Naive thymus-derived CD8-positive, alpha-beta T cell (primary cell): ENCODE measurements around the gene SPATA6. TPM values are rescaled to one million over a fixed set of nuclear protein-coding genes. Genes with fewer than 3 reads are reported as not detected.
A peak's percentile ranks its signal among the peaks of the same experiment; 100 is the strongest.
"Not testable (repeated sequence)": the region's sequence is repeated elsewhere in the genome, so short reads cannot be mapped to it uniquely, and the experiment has no call there.

Experiments
- ATAC-seq, 2 donors: fragments of 150-1000 bp; cut with Tn5 transposase in 1 of 2; sonication (Bioruptor Pico), chemical (Tn5 transposase) in 1 of 2; 1 replicate in 1 of 2; 2 replicates in 1 of 2; pipeline ENCODE4 v1.10.0; 2021; ENCODE audit warnings: mild to moderate bottlenecking in 2 of 2, moderate library complexity in 2 of 2
- POLR2A ChIA-PET: fragments of 350-600 bp; sonication (Branson Sonifier 250); formaldehyde crosslinking; loops from one replicate; lab custom pipeline; 2021; ENCODE audit warnings: antibody characterized with exemption; lab: Charles Lee
- DNase-seq, 10 donors: peaks; one replicate each; pipeline versions ENCODE4 v3.0.0 to v3.0.0-alpha.2; 2020 to 2022
- H3K27ac Mint-ChIP-seq, 10 donors: one replicate each; pipeline ENCODE4 v1.8.0; 2020 to 2022; ENCODE audit warnings: mild to moderate bottlenecking in 10 of 10, mixed read lengths in 10 of 10, moderate library complexity in 4 of 10, inconsistent platforms in 1 of 10
- H3K27me3 Mint-ChIP-seq, 5 donors: one replicate each; pipeline ENCODE4 v1.8.0; 2021 to 2022; ENCODE audit warnings: mixed read lengths in 5 of 5
- H3K36me3 Mint-ChIP-seq, 3 donors: one replicate each; pipeline ENCODE4 v1.8.0; 2020 to 2022; ENCODE audit warnings: mixed read lengths in 3 of 3, mild to moderate bottlenecking in 2 of 3, inconsistent platforms in 1 of 3
- H3K4me1 Mint-ChIP-seq, 4 donors: one replicate each; pipeline ENCODE4 v1.8.0; 2021 to 2022; ENCODE audit warnings: mixed read lengths in 4 of 4
- H3K4me3 Mint-ChIP-seq, 10 donors: one replicate each; pipeline ENCODE4 v1.8.0; 2020 to 2022; ENCODE audit warnings: mild to moderate bottlenecking in 10 of 10, mixed read lengths in 10 of 10, moderate library complexity in 6 of 10, inconsistent platforms in 1 of 10
- H3K9me3 Mint-ChIP-seq, 9 donors: one replicate each; pipeline ENCODE4 v1.8.0; 2020 to 2022; ENCODE audit warnings: mixed read lengths in 9 of 9, mild to moderate bottlenecking in 3 of 9, inconsistent platforms in 1 of 9, moderate library complexity in 1 of 9
- polyA plus RNA-seq, 3 donors: library from polyadenylated mRNA; unstranded; fragments of 300-500 nt; fragmentation: Illumina TruSeq; gene quantifications; one replicate each; pipeline ENCODE4 v1.2.3, GENCODE V29; 2021
- total RNA-seq, 8 experiments: library from RNA in 2 of 8; stranded (reverse) in 2 of 8; gene quantifications; one replicate each; pipeline ENCODE4 v1.2.3 and lab custom pipeline; 2021 to 2026

The SPATA6 gene
- total RNA-seq (1 to 10 TPM; 5.4 to 8.3 TPM), polyA plus RNA-seq (1 to 10 TPM in 2 of 3 donors, under 1 TPM in 1; 0.95 to 3.0 (median 2.0) TPM), total RNA-seq (lab: John Stamatoyannopoulos, UW) (1.2 to 7.1 (median 5.1) reads per million in 6 experiments)

GRCh38 chr1:48471691-48472576 is at the start of gene SPATA6:
SPATA6 (minus strand) TSS chr1:48472204; CDS start chr1:48472008, 196 bp downstream.
- peak; percentile 92 for ATAC-seq
- POLR2A ChIA-PET: interaction anchor here (0.9 to 1.0 kb wide), 2 partner anchors 8 to 1139 kb away, joined by 3 to 4 read pairs; partner anchors contain the start of gene CMPK1
- Mint-ChIP-seq H3K9me3 (peaks cover 0 to 2% (median 0%) of the 10 kb centered on the region in 9 donors), H3K27me3 (peaks cover 0 to 5% (median 0%) of the 10 kb centered on the region in 5 donors), H3K4me3 (peak within 1 kb of the TSS; percentile 88 to 99 (median 92)), H3K4me1 (peaks cover 15 to 38% (median 31%) of the 10 kb centered on the region in 4 donors), H3K27ac (peak within 1 kb of the TSS; percentile 76 to 97 (median 94)), H3K36me3 (no peaks in the 10 kb centered on the region)
- DNase-seq: peak; percentile 89 to 99 (median 94)

GRCh38 chr1:48519896-48520295 is 47.9 kb upstream of the SPATA6 start:
- H3K4me3 Mint-ChIP-seq, H3K36me3 Mint-ChIP-seq, H3K4me1 Mint-ChIP-seq, DNase-seq, ATAC-seq, H3K27ac Mint-ChIP-seq, POLR2A ChIA-PET, H3K9me3 Mint-ChIP-seq: not testable (repeated sequence)
- H3K27me3 Mint-ChIP-seq: peaks cover 7 to 44% (median 18%) of the 10 kb centered on the region in 5 donors

DNA sequence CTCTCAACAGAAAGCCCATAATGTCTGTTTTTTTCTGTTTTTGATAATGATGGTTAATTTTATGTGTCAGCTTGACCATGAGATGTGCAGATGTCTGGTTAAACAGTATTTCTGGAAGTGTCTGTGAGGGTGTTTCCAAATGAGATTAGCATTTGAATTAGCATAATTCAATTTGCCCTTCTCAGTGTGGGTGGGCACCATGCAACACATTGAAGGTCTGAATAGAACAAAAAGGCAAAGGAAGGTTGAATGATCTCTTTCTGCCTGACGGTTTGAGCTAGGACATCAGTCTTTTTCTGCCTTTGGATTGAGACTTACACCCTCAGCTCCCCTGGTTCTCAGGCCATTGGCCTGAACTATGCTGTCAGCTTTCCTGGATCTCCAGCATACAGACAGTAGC is 34.9 kb upstream of the SPATA6 start:
- H3K4me1 Mint-ChIP-seq: no peaks in the 10 kb centered on the region
- no peak overlapping the region for H3K4me3 Mint-ChIP-seq
- POLR2A ChIA-PET: no interaction called here
- H3K27me3 Mint-ChIP-seq: peaks cover 4 to 16% (median 12%) of the 10 kb centered on the region in 5 donors
- H3K36me3 Mint-ChIP-seq: no peaks in the 10 kb centered on the region
- no peak for ATAC-seq
- no peak overlapping the region for H3K27ac Mint-ChIP-seq
- DNase-seq: no peak
- peaks cover 0 to 3% (median 0%) of the 10 kb centered on the region in 9 donors for H3K9me3 Mint-ChIP-seq

GRCh38 chr1:48500541-48501450 is 28.8 kb upstream of the SPATA6 start:
- POLR2A ChIA-PET: no interaction called here
- no peak for ATAC-seq
- no peak overlapping the region for H3K27ac Mint-ChIP-seq
- H3K4me1 Mint-ChIP-seq: peaks cover 2 to 11% (median 4%) of the 10 kb centered on the region in 4 donors
- no peak for DNase-seq
- no peaks in the 10 kb centered on the region for H3K9me3 Mint-ChIP-seq
- H3K36me3 Mint-ChIP-seq: no peaks in the 10 kb centered on the region
- peaks cover 0 to 10% (median 0%) of the 10 kb centered on the region in 5 donors for H3K27me3 Mint-ChIP-seq
- no peak overlapping the region for H3K4me3 Mint-ChIP-seq

DNA sequence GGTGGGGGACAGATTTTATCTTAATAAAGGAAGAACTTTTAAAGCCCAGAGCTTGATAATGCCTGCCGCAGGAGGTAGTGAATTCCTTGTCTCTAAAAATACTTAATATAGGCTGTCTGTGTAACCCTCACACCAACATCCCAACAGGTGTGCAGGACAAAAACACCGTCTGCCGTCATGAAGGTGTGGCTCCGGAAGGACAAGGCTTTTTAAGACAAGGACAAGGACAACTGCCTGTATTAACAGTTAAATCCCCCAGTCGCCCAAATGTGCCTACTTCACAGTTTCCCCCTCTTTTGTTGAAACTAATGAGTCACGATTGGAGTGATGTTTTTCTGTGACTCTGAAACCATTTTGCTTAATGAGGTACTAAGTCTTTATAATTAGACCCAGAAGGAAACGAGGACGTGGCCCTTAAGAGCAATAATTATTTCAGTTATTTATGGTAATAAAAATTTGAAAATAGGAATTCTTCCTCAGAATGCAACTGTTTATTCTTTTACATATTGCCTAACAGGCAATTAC is 27.3 kb upstream of the SPATA6 start:
- H3K36me3 Mint-ChIP-seq: no peaks in the 10 kb centered on the region
- H3K4me1 Mint-ChIP-seq: peaks cover 2 to 11% (median 4%) of the 10 kb centered on the region in 4 donors
- no peak for ATAC-seq
- POLR2A ChIA-PET: no interaction called here
- H3K9me3 Mint-ChIP-seq: no peaks in the 10 kb centered on the region
- no peak overlapping the region for H3K27ac Mint-ChIP-seq
- no peak overlapping the region for H3K4me3 Mint-ChIP-seq
- H3K27me3 Mint-ChIP-seq: peaks cover 0 to 10% (median 0%) of the 10 kb centered on the region in 5 donors
- no peak for DNase-seq

DNA sequence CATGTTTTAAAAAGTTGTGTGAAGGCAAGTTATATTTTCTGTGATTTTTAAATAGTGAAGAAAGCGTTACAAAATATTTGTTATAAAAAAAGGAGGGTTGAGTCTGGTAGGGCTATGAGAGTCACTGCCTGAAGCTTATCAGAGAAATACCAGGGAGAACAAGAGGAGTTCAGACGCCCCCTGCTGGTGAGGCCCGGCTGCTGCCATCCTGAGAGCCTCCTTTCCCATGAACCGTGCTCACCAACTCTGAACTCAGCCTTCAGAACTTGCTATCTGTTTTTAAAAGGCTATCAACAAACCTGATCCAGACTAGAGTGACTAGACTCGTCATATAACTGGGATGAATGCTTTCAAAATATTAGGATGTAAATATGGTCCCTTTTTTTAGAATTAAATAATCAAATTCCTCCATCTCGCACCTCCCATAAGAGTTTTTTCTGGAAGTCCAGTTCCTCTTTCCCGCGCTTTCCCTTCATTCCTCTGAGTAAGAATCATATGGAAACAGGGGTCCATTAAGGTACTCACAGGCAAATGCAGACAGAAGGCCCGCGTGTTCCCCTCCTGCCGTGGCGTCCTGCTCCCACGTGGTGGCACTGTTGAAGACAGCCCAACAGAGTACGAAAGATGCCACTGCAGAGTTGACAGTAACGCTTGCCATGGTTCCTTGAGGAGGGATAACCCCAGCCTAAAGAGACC is 26.2 kb upstream of the SPATA6 start:
- Mint-ChIP-seq H3K4me1 (peaks cover 2 to 11% (median 4%) of the 10 kb centered on the region in 4 donors), H3K27ac (peak overlapping the region in 1 of 10 donors; percentile 55)

DNA sequence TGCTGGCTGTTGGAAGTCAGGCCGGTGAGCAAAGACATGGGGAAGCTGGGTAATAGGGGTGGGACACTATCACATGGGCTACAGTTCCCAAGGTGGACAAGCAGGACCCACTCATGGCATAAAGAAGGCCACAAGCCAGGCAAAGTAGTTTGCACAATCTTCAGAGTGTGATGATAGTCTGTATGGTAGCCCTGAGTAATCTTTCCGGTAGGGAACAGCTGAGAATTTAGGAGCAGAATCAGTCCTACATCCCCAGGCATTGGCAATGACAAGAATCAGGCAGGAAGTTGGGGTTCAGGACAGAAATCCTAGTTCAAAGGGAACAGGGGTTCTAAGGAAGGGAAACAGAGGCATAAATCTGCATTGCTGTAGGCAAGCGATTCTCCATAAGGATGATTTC is 23.9 kb upstream of the SPATA6 start:
- no peak overlapping the region for H3K27ac Mint-ChIP-seq

More for the DNA sequence above, 26.2 kb upstream of the SPATA6 start:
- Mint-ChIP-seq H3K27me3 (peaks cover 0 to 10% (median 0%) of the 10 kb centered on the region in 5 donors), H3K9me3 (no peaks in the 10 kb centered on the region), H3K4me3 (peak overlapping the region in 7 of 10 donors; percentile 12 to 60 (median 44)), H3K36me3 (no peaks in the 10 kb centered on the region)
- DNase-seq: peak; percentile 41 to 77 (median 60)
- POLR2A ChIA-PET: no interaction called here
- peak; percentile 88 to 91 for ATAC-seq

DNA sequence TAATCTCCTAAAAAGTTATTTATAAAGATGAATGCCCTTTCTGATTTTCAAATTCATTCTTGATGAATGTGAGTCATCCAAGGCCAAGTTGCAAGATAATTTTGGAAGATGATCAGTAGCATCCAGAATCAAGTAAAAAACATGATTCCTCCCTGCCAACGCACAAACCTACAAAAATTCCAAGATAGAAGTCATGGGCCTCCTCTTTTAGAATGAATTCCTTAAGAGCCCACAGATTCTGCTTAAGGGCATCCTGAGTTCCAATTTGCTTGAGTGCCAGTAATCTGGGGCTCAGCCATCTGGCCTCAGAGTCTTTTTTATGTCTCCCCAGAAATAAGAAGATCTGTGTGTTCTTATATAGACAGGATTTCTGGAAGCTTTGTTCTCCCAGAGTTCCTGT is 23.2 kb upstream of the SPATA6 start:
- Mint-ChIP-seq H3K4me3 (no peak overlapping the region), H3K27ac (no peak overlapping the region), H3K4me1 (peaks cover 2 to 11% (median 4%) of the 10 kb centered on the region in 4 donors), H3K36me3 (no peaks in the 10 kb centered on the region), H3K27me3 (peaks cover 0 to 10% (median 2%) of the 10 kb centered on the region in 5 donors), H3K9me3 (no peaks in the 10 kb centered on the region)
- POLR2A ChIA-PET: no interaction called here
- DNase-seq (no peak), ATAC-seq (no peak)

More for the DNA sequence above, 23.9 kb upstream of the SPATA6 start:
- Mint-ChIP-seq H3K27me3 (peaks cover 0 to 10% (median 2%) of the 10 kb centered on the region in 5 donors), H3K36me3 (no peaks in the 10 kb centered on the region), H3K4me1 (peaks cover 2 to 11% (median 4%) of the 10 kb centered on the region in 4 donors), H3K9me3 (no peaks in the 10 kb centered on the region), H3K4me3 (no peak overlapping the region)
- ATAC-seq (no peak), DNase-seq (no peak)
- POLR2A ChIA-PET: no interaction called here

GRCh38 chr1:48493970-48494769 is 22.2 kb upstream of the SPATA6 start:
- ATAC-seq: no peak
- H3K4me1 Mint-ChIP-seq: peaks cover 2 to 11% (median 4%) of the 10 kb centered on the region in 4 donors
- POLR2A ChIA-PET: no interaction called here
- peaks cover 0 to 9% (median 2%) of the 10 kb centered on the region in 5 donors for H3K27me3 Mint-ChIP-seq
- no peak overlapping the region for H3K4me3 Mint-ChIP-seq
- no peak for DNase-seq
- H3K36me3 Mint-ChIP-seq: no peaks in the 10 kb centered on the region
- H3K27ac Mint-ChIP-seq: peak overlapping the region in 1 of 10 donors; percentile 60
- H3K9me3 Mint-ChIP-seq: no peaks in the 10 kb centered on the region

GRCh38 chr1:48493041-48493440 is 21.0 kb upstream of the SPATA6 start:
- Mint-ChIP-seq H3K4me3 (no peak overlapping the region), H3K36me3 (no peaks in the 10 kb centered on the region), H3K27ac (no peak overlapping the region), H3K9me3 (no peaks in the 10 kb centered on the region), H3K4me1 (no peaks in the 10 kb centered on the region), H3K27me3 (peaks cover 0 to 9% (median 1%) of the 10 kb centered on the region in 5 donors)
- ATAC-seq: no peak
- POLR2A ChIA-PET: no interaction called here
- DNase-seq: no peak

DNA sequence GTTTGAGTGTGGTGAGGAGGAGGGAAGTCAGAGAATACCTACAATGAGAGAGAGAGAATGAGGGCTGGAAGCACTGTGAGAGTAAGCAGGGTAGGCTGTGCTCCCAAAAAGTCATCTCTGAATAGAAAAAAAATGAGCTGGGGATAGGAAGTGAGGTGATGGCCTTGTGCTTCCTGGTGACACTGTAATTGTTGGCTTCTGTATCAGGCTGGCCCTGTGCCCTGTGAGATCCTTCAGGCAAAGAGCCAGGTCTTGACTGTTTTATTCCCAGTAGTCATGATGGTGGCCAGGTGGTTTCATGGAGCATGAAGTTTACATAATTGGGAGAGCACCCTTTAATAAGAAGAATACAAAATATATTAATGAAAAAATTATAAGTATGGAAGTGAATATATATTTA is 20.4 kb upstream of the SPATA6 start:
- Mint-ChIP-seq H3K9me3 (no peaks in the 10 kb centered on the region), H3K27ac (no peak overlapping the region), H3K4me1 (no peaks in the 10 kb centered on the region), H3K36me3 (no peaks in the 10 kb centered on the region), H3K4me3 (no peak overlapping the region), H3K27me3 (peaks cover 0 to 9% (median 1%) of the 10 kb centered on the region in 5 donors)
- DNase-seq: no peak
- POLR2A ChIA-PET: no interaction called here
- no peak for ATAC-seq
